Body of pancreas (tissue), 4 donors: ENCODE results near the gene NEGR1.

Source experiments
- POLR2A ChIP-seq, 3 donors: fragments of 450-650 bp; IDR thresholded peaks; one replicate each; pipeline ENCODE4 v1.6.1; 2016; ENCODE audit warnings: antibody characterized with exemption in 3 of 3, mild to moderate bottlenecking in 2 of 3
- TF ChIP-seq, protein P1 (sequence below), 7 experiments: fragments of 450-650 bp in 4 of 7; fragments of 200-600 bp in 3 of 7; sonication (generic) in 3 of 7; IDR thresholded peaks; one replicate each; pipeline ENCODE4 v1.5.1; 2016 to 2019; ENCODE audit warnings: antibody characterized with exemption in 7 of 7

DNA sequence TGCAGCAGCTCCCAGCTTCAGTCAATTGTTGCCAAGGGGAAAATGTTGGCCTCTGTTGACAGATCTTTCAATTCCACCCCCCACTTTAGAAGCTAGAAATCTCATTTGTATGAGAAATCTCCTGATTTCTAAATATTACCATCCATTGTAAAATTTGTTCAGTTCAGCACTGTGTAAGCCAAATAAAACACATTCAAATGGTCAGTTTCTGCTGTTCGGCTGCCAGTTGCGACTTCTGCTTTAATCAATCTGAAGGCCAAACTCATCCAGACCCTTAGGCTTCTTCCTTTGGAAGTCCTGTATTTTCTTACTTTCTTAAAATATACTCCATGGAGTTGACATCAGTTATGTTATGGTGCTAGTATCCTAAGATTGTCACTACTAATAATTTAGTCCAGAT is 920.3 kb downstream of the NEGR1 start:
- TF ChIP-seq, protein P1, sequence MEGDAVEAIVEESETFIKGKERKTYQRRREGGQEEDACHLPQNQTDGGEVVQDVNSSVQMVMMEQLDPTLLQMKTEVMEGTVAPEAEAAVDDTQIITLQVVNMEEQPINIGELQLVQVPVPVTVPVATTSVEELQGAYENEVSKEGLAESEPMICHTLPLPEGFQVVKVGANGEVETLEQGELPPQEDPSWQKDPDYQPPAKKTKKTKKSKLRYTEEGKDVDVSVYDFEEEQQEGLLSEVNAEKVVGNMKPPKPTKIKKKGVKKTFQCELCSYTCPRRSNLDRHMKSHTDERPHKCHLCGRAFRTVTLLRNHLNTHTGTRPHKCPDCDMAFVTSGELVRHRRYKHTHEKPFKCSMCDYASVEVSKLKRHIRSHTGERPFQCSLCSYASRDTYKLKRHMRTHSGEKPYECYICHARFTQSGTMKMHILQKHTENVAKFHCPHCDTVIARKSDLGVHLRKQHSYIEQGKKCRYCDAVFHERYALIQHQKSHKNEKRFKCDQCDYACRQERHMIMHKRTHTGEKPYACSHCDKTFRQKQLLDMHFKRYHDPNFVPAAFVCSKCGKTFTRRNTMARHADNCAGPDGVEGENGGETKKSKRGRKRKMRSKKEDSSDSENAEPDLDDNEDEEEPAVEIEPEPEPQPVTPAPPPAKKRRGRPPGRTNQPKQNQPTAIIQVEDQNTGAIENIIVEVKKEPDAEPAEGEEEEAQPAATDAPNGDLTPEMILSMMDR (IDR thresholded peaks at IDR 0.05) = no peak
- no peak for TF ChIP-seq POLR2A (IDR thresholded peaks at IDR 0.05)
